GM12873 (cell line): ENCODE measurements around the gene CLDN14.

Source experiments
- CTCF ChIP-seq: IDR thresholded peaks from 2 replicates; pipeline ENCODE4 v1.5.1; 2012; ENCODE audit warnings: low read depth, mild to moderate bottlenecking, moderate library complexity, low read length, control low read depth; ENCODE audit not compliant: insufficient read depth; ENCODE audit errors: missing control alignments

CLDN14 gene

GRCh38 chr21:36412916-36413315 is 67.0 kb downstream of the CLDN14 start:
- TF ChIP-seq CTCF, result no peak

- no peak for TF ChIP-seq CTCF
These were observed 68.6 kb downstream of the CLDN14 start for GRCh38 chr21:36411301-36411700.
